WTC11 (cell line): Measurements from ENCODE around the gene CELF2. TPM values are rescaled to one million over a fixed set of nuclear protein-coding genes. Genes with fewer than 3 reads are reported as not detected.

Source experiments
- ATAC-seq: fragments of 200-7000 bp; cut with Tn5 transposase; 2 replicates; pipeline ENCODE4 v1.10.0; 2021; ENCODE audit warnings: mild to moderate bottlenecking, moderate library complexity
- CTCF ChIA-PET: fragments of 300-600 bp; sonication (Branson Sonifier 250); formaldehyde crosslinking; loops from one replicate; lab custom pipeline; 2021; ENCODE audit warnings: antibody characterized with exemption; lab: Charles Lee
- POLR2A ChIA-PET: fragments of 350-600 bp; sonication (Branson Sonifier 250); formaldehyde crosslinking; loops from one replicate; lab custom pipeline; 2021; ENCODE audit warnings: antibody characterized with exemption; lab: Charles Lee
- DNase-seq: peaks from one replicate; pipeline ENCODE4 v3.0.0; 2021; ENCODE audit warnings: low spot score
- H3K27ac Mint-ChIP-seq: 2 replicates; pipeline ENCODE4 v1.8.0; 2021; ENCODE audit warnings: mixed read lengths
- H3K27me3 Mint-ChIP-seq: 2 replicates; pipeline ENCODE4 v1.8.0; 2021; ENCODE audit warnings: low read depth, mild to moderate bottlenecking, moderate library complexity, mixed read lengths
- H3K36me3 Mint-ChIP-seq: 2 replicates; pipeline ENCODE4 v1.8.0; 2021; ENCODE audit warnings: mixed read lengths
- H3K4me1 Mint-ChIP-seq: 2 replicates; pipeline ENCODE4 v1.8.0; 2022; ENCODE audit warnings: mixed read lengths
- H3K4me3 Mint-ChIP-seq: 2 replicates; pipeline ENCODE4 v1.8.0; 2021; ENCODE audit warnings: mild to moderate bottlenecking, moderate library complexity, mixed read lengths
- H3K9me3 Mint-ChIP-seq: 2 replicates; pipeline ENCODE4 v1.8.0; 2021; ENCODE audit warnings: mixed read lengths
- ATF6 ChIP-seq: sonication (generic); formaldehyde crosslinking; IDR thresholded peaks from 2 replicates; pipeline ENCODE4 v1.8.1; 2023; ENCODE audit warnings: mild to moderate bottlenecking, missing genetic modification reagents
- CREM ChIP-seq: sonication (generic); formaldehyde crosslinking; IDR thresholded peaks from 2 replicates; pipeline ENCODE4 v1.8.1; 2022; ENCODE audit warnings: mild to moderate bottlenecking, missing genetic modification reagents, moderate library complexity
- FOXP4 ChIP-seq: sonication (generic); formaldehyde crosslinking; IDR thresholded peaks from 2 replicates; pipeline ENCODE4 v1.8.0; 2022; ENCODE audit warnings: mild to moderate bottlenecking, missing genetic modification reagents
- GRHL2 ChIP-seq: fragments of 250-450 bp; sonication (Bioruptor Pico); IDR thresholded peaks from 2 replicates; pipeline ENCODE4 v1.8.0; 2022; ENCODE audit warnings: mild to moderate bottlenecking, moderate library complexity; ENCODE audit not compliant: insufficient replicate concordance, severe bottlenecking
- HMGA2 ChIP-seq: fragments of 250-450 bp; sonication (Bioruptor Pico); IDR thresholded peaks from 2 replicates; pipeline ENCODE4 v1.4.0; 2021; ENCODE audit warnings: mild to moderate bottlenecking, moderate library complexity
- IRF2 ChIP-seq: sonication (generic); formaldehyde crosslinking; IDR thresholded peaks from 2 replicates; pipeline ENCODE4 v1.8.0; 2022; ENCODE audit warnings: low read depth, missing genetic modification reagents, borderline replicate concordance
- KAT7 ChIP-seq: sonication (generic); formaldehyde crosslinking; IDR thresholded peaks from 2 replicates; pipeline ENCODE4 v1.8.1; 2023; ENCODE audit warnings: missing genetic modification reagents, mild to moderate bottlenecking, borderline replicate concordance
- PRRX2 ChIP-seq: fragments of 250-450 bp; sonication (Bioruptor Pico); IDR thresholded peaks from 2 replicates; pipeline ENCODE4 v1.8.0; 2021; ENCODE audit warnings: mild to moderate bottlenecking
- ZBTB21 ChIP-seq: sonication (generic); formaldehyde crosslinking; IDR thresholded peaks from 2 replicates; pipeline ENCODE4 v1.8.1; 2023; ENCODE audit warnings: mild to moderate bottlenecking, missing genetic modification reagents, borderline replicate concordance
- ZNF263 ChIP-seq: sonication (generic); formaldehyde crosslinking; IDR thresholded peaks from 2 replicates; pipeline ENCODE4 v1.8.1; 2022; ENCODE audit warnings: low read depth, mild to moderate bottlenecking, moderate library complexity, missing genetic modification reagents
- ZNF396 ChIP-seq: fragments of 250-450 bp; sonication (Bioruptor Pico); IDR thresholded peaks from 2 replicates; pipeline ENCODE4 v1.8.0; 2021; ENCODE audit warnings: mild to moderate bottlenecking, moderate library complexity, borderline replicate concordance
- ZNF425 ChIP-seq: fragments of 250-450 bp; sonication (Bioruptor Pico); conservative IDR thresholded peaks from 2 replicates; pipeline ENCODE4 v1.9.0; 2021; ENCODE audit warnings: mild to moderate bottlenecking
- ZNF512 ChIP-seq: sonication (generic); formaldehyde crosslinking; IDR thresholded peaks from 2 replicates; pipeline ENCODE4 v1.8.1; 2022; ENCODE audit warnings: missing genetic modification reagents, borderline replicate concordance
- total RNA-seq: library from RNA; stranded (reverse); gene quantifications from 3 replicates; pipeline ENCODE4 v1.2.3, GENCODE V29; 2021
- TF ChIP-seq, protein P1 (sequence below): sonication (generic); formaldehyde crosslinking; IDR thresholded peaks from 2 replicates; pipeline ENCODE4 v1.8.1; 2023; ENCODE audit warnings: mild to moderate bottlenecking, missing genetic modification reagents
- TF ChIP-seq, protein P2 (sequence below): fragments of 250-450 bp; sonication (Bioruptor Pico); IDR thresholded peaks from 2 replicates; pipeline ENCODE4 v2.1.2; 2022; ENCODE audit warnings: mild to moderate bottlenecking, moderate library complexity
- TF ChIP-seq, protein P3 (sequence below): sonication (generic); formaldehyde crosslinking; IDR thresholded peaks from 2 replicates; pipeline ENCODE4 v1.8.0; 2022; ENCODE audit warnings: mild to moderate bottlenecking, missing genetic modification reagents
- TF ChIP-seq, protein P4 (sequence below): sonication (generic); formaldehyde crosslinking; IDR thresholded peaks from 2 replicates; pipeline ENCODE4 v1.8.0; 2022; ENCODE audit warnings: missing genetic modification reagents

CELF2 gene
- total RNA-seq, 1 experiment from 2014 or later, result 24.6 TPM

DNA sequence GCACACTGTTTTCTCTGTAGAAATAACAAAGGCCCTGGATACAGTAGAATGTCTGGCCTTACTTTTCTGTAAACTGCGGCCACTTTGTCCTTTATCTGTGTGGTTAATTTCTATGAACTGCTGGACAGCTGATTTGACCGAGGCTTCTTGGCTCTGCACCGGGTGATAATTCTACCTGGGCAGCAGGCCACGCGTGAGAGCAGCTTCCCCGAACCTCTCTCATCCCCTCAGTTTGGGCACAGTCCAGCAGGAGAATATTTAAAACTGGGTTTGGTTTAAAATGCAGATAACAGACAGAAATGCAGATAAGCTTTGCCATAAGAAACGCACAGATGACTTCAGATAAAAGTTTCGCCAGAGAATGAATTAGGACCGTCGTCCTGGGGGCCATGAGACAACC, 81.0 kb downstream of the CELF2 start (continued):
- no peak for TF ChIP-seq FOXP4 (CRISPR knock-in tag)
- TF ChIP-seq ZNF263 (CRISPR knock-in tag), result no peak
- no peak for TF ChIP-seq GRHL2 (CRISPR knock-in tag)

DNA sequence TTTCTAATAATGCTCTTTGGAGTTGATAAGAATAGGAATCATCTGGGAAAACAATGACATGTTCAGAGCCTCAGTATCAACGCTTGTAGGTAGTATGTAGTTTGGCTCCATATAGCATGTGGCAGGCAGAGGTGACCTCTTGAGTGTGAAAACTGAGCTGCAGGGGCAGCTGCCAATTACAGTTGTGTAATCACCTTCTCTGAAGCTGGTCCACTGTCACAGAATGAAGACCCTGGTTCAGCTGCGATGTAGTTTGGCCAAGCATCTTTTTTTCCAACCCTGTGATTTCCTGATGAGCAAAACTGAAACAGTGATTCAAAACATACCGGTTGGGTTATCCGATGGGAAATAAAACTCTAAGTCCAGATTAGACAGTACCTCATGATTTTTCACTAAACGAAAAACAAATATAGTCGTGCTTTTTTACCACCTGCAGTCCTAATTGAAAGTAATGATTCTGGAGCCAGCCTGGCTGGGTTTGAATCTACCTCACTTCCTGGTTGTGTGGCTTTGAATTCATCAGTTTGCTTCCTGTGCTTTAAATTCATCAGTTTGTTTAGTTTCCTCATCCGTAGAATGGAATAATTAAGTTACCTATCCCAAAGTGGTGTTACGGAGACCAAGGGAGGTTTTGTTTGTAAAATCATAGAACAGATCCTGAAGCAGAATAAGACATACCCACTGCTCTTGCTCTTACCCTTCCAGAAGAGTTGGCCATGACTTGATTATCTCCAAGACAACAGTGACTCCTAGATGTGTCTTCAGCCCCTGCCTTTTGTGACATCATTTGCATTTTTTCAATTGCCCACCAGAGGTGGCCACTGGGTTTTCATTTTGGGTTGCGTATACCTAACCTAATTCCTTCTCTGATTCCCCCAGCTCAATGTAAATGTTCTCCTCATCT, 87.4 kb downstream of the CELF2 start:
- POLR2A ChIA-PET, result no interaction called here
- Mint-ChIP-seq H3K4me1 (peaks cover 40% of the 10 kb centered on the region), H3K36me3 (peaks cover 16% of the 10 kb centered on the region), H3K27ac (peak overlapping the region; percentile 33; the same call in 1 of the 2 replicates), H3K4me3 (no peak overlapping the region), H3K9me3 (peaks cover 19% of the 10 kb centered on the region), H3K27me3 (no peaks in the 10 kb centered on the region)
- DNase-seq (no peak), ATAC-seq (peak; percentile 62)
- TF ChIP-seq, protein P1, sequence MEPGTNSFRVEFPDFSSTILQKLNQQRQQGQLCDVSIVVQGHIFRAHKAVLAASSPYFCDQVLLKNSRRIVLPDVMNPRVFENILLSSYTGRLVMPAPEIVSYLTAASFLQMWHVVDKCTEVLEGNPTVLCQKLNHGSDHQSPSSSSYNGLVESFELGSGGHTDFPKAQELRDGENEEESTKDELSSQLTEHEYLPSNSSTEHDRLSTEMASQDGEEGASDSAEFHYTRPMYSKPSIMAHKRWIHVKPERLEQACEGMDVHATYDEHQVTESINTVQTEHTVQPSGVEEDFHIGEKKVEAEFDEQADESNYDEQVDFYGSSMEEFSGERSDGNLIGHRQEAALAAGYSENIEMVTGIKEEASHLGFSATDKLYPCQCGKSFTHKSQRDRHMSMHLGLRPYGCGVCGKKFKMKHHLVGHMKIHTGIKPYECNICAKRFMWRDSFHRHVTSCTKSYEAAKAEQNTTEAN (CRISPR knock-in tag), result no peak
- TF ChIP-seq KAT7 (CRISPR knock-in tag) (no peak), ZNF512 (CRISPR knock-in tag) (no peak), IRF2 (CRISPR knock-in tag) (no peak), ZNF425 (CRISPR knock-in tag) (no peak), ZNF396 (CRISPR knock-in tag) (no peak), HMGA2 (CRISPR knock-in tag) (no peak), ATF6 (CRISPR knock-in tag) (no peak), CREM (no peak), PRRX2 (no peak), ZBTB21 (no peak)
- TF ChIP-seq, protein P2, sequence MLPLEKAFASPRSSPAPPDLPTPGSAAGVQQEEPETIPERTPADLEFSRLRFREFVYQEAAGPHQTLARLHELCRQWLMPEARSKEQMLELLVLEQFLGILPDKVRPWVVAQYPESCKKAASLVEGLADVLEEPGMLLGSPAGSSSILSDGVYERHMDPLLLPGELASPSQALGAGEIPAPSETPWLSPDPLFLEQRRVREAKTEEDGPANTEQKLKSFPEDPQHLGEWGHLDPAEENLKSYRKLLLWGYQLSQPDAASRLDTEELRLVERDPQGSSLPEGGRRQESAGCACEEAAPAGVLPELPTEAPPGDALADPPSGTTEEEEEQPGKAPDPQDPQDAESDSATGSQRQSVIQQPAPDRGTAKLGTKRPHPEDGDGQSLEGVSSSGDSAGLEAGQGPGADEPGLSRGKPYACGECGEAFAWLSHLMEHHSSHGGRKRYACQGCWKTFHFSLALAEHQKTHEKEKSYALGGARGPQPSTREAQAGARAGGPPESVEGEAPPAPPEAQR (CRISPR knock-in tag), result no peak
- TF ChIP-seq, protein P3, sequence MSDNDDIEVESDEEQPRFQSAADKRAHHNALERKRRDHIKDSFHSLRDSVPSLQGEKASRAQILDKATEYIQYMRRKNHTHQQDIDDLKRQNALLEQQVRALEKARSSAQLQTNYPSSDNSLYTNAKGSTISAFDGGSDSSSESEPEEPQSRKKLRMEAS (CRISPR knock-in tag), result no peak
- TF ChIP-seq, protein P4, sequence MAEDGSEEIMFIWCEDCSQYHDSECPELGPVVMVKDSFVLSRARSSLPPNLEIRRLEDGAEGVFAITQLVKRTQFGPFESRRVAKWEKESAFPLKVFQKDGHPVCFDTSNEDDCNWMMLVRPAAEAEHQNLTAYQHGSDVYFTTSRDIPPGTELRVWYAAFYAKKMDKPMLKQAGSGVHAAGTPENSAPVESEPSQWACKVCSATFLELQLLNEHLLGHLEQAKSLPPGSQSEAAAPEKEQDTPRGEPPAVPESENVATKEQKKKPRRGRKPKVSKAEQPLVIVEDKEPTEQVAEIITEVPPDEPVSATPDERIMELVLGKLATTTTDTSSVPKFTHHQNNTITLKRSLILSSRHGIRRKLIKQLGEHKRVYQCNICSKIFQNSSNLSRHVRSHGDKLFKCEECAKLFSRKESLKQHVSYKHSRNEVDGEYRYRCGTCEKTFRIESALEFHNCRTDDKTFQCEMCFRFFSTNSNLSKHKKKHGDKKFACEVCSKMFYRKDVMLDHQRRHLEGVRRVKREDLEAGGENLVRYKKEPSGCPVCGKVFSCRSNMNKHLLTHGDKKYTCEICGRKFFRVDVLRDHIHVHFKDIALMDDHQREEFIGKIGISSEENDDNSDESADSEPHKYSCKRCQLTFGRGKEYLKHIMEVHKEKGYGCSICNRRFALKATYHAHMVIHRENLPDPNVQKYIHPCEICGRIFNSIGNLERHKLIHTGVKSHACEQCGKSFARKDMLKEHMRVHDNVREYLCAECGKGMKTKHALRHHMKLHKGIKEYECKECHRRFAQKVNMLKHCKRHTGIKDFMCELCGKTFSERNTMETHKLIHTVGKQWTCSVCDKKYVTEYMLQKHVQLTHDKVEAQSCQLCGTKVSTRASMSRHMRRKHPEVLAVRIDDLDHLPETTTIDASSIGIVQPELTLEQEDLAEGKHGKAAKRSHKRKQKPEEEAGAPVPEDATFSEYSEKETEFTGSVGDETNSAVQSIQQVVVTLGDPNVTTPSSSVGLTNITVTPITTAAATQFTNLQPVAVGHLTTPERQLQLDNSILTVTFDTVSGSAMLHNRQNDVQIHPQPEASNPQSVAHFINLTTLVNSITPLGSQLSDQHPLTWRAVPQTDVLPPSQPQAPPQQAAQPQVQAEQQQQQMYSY, result no peak
- CTCF ChIA-PET, result interaction anchor here (0.7 to 2.9 kb wide), 3 partner anchors 9 to 166 kb away, joined by 3 to 19 read pairs (median 4); no protein-coding TSS in a partner anchor
